GM21360 (cell line): ENCODE measurements around the gene U2AF2.

Source experiments
- ATAC-seq: cut with Tn5 transposase; IDR thresholded peaks from one replicate; pipeline ENCODE4 v1.9.1; 2021; ENCODE audit warnings: mild to moderate bottlenecking, moderate library complexity; ENCODE audit not compliant: unreplicated experiment

U2AF2 gene

DNA sequence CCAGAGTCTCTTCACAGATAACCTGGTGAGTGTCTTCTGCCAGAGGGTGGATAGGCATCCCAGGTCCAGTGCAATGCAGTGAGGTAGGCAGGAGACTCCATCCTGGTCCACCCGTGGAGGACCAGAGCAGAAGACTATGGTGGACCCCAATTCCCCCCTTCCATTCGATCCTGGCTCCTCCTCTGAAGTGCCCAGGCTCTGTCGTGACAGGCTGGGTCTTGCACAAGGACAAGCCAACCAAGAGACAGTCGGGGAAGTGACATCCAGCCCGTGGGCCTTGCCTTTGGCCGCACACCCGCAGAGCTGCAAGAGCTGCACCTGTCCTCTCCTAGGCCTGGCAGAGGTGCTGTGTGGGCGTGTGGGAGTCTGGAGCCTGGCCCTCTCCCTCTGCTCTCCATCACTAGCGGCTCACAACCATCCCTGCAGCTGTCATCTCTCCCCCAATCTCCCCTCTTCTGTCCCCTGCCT is 33.6 kb upstream of the U2AF2 start:
- ATAC-seq: no peak

GRCh38 chr19:55621673-55622231 is 33.1 kb upstream of the U2AF2 start:
- ATAC-seq: no peak

GRCh38 chr19:55622242-55622969 is 32.4 kb upstream of the U2AF2 start:
- no peak for ATAC-seq

- ATAC-seq: no peak
Measured at GRCh38 chr19:55623130-55623529, 31.7 kb upstream of the U2AF2 start.

DNA sequence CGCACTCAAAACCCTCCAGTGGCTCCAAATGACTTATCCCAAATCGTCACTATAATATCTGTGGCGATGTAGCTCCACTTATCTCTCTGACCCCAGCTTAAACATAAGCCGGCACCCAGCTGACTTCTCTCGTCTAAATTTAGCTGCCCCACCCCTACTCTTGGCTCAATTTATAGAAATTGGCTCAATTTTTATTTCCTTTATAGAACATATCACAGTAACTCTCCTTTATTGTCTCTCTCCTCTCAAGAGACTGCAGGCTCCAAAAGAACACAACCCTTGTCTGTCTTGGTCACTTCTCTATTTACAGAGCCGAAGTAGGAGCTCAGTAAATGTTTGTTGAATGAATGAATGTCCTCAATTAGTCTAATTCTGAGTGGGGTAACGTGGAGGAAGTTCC is 31.3 kb upstream of the U2AF2 start:
- no peak for ATAC-seq

DNA sequence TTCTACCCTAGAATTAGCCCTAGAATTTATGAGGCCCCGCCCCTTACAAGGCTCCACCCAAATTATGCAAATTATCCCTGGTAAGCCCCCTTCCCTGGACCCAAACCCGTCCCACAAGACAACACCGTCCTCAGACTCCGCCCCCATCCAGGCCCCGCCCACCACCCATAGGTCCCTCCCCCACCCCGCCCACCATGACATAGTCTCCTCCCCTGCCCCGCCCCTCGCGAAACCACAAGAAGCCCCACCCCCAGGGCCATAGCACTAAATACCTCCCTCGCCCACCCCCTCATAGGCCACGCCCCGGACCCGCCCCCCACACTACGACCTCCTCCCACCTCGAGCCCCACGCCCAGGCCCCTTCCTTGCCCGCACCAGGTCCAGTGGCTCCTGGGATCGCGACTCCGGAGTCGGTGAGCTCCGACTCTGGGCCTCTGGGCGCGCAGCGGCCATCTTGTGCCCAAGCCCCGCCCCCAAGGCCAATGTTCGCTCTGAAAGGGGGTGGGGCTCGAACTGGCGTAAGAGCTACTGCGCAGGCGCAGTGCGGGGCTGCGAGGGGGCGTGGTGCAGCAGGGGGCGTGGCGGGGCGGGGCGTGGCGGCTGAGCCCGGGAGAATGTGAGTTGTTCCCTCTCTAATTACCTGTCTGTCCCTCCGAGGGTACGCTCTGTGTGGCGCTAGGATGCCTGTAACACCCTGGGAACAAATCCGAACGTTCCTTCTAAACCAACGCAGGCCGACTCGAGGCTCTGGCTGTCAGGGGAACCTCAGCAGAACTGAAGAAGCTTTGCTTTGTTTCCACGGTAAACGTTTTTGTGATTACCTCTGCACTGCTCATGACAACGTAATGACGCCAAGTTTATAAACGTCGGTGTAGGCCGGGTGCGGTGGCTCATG is 30.5 kb upstream of the U2AF2 start, which contains the start of gene ZNF784:
ZNF784 (minus strand) TSS at position 458 of the 895 bp plus-strand sequence; CDS start at position 453, 5 bp downstream.
- ATAC-seq: no peak

DNA sequence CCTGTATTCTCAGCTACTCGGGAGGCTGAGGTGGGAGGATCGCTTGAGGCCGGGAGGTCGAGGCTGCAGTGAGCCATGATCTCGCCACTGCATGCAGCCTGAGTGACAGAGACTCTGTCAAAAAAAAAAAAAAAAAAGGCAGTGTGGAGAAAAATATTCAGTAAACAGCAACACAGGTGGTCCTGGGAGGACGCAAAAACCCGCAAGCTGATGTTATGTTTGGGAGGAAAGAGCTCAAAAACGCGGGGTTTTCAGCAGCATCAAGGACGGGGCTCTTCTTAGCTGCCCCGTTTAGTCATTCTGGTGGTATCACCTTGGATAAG is 29.9 kb upstream of the U2AF2 start:
- ATAC-seq: no peak

GRCh38 chr19:55626350-55626749 is 28.5 kb upstream of the U2AF2 start:
- ATAC-seq: no peak

DNA sequence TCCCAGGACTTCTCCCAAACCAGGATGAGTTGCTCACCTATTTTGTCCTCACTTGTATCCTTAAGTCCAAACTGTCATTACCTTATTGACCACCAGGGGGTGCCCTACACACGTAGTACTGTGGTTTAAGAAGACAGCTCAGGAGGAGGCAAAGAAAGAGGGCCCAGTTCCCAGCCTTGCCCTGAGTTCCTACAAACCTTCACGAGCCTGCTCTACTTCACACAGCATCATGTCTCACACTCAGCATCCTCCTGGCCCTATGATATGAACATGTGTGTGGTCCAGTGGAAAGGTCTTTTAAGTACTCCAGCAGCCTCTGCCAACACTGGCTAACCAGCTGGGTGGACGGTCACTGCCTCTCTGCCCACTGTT is 22.4 kb upstream of the U2AF2 start:
- no peak for ATAC-seq

DNA sequence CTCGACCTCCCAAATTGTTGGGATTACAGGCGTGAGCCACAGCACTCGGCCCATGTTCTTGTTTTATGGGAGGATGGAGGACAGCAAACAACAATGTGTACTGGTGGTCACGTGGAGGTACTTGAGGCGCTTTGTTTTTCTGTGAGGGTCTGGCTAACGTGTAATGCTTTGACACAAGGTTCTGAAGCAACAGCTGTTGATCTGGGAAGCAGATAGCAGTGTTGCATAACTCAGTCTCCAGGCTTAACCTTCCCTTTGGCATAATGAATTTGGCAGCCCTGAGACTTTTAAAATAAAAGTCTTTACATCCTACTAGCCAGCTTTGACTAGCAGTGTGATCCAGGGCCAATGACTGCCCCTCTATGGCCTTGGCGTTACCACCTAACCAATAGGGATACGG is 21.0 kb upstream of the U2AF2 start:
- ATAC-seq: no peak

DNA sequence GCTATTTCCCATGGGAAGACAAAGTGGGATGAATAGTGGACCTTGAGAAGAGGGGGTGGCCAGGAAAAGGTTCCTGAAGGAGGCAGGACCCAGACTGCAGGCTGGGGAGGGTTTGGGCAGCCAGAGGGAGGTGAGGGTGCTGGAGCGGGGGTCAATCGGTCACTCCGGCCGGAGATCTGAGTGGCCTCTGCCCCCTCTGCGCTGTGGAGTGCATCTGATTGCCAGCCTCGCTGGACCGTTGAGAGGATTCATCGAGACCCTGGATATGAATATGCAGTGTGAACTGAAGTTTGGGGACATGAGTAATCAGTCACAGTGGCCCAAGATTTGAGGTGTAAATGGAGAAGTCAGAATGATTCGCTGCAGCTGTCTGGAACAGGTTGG is 19.5 kb upstream of the U2AF2 start:
- ATAC-seq: no peak

GRCh38 chr19:55635856-55636440 is 18.9 kb upstream of the U2AF2 start:
- no peak for ATAC-seq

- ATAC-seq: no peak
Measured at GRCh38 chr19:55636723-55637122, 18.1 kb upstream of the U2AF2 start.

GRCh38 chr19:55637534-55637933 is 17.3 kb upstream of the U2AF2 start:
- no peak for ATAC-seq

GRCh38 chr19:55638864-55639359 is 15.9 kb upstream of the U2AF2 start:
- no peak for ATAC-seq

DNA sequence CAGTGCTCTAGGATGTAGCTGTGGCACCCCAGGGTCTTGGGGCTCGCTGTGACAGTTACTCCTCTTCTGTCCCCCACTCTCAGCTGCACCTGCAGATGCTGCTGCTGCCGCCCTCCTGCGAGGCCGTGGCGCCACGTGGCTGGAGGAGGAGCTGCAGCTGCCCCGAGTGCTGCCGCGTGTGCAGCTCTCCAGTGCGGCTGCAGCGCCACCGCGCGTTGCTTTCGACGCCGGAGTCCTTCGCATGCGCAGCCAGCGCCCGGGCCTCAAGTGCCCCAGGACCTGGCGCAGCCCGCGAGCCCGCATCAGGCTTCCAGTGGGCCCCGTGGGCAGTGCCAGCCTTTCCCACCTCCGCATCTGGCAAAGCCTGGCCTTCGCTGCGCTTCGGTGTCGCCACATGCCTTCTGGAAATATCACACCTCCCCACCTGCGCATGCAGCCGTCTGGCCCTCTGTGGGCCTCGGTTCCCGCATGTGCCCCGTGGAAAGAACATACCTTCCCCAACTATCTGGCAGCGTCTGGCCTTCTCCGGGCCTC is 14.7 kb upstream of the U2AF2 start:
- no peak for ATAC-seq

DNA sequence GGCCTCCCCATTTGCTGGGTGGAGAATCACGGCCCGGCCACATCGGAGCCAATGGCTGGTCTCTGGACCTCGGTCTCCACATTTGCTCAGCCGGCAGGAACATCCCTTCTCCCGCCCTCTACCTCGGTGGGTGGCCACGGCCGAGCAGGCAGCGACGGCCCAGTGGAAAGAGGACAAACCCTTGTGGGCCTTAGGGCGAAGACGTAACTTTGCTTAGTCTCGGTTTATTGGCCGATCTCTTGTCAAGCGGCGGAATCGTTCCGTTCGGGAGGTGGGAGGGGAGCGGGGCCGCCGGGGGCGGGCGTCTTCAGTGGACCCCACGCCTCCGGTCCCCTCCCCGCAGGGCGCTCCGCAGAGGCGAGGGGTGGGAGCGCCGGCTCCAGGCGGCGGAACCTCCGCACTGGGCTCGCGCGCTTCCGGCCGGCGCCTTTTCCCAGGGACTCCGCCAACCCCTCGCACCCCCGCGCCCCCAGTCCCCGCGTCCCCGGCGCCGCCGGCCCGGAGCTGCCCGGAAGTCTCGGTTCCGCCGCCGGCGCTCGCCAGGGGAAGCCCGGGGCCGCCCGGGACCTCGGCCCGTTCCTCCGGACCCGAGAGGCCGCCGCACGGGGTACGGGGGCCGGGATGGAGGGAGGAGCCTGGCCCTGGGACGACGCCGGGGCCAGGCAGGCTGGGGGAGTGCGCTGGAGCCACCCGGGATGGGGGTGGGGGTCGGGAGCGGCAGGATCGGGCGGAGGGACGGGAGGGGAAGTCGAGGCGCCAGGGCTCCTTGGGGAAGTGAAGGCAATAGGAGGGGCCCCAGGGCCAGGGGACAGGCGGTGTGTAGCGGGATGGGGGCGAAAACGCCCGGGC is 14.0 kb upstream of the U2AF2 start, which contains the start of gene ZNF580:
ZNF580 (plus strand) TSS at position 426 of the 849 bp plus-strand sequence. CDS start 1,507 bp downstream, outside the sequence.
- ATAC-seq: no peak

GRCh38 chr19:55641426-55642152 is 13.2 kb upstream of the U2AF2 start:
- ATAC-seq: no peak
